ENCODE data around the gene ITGA6.

Gene ITGA6

DNA sequence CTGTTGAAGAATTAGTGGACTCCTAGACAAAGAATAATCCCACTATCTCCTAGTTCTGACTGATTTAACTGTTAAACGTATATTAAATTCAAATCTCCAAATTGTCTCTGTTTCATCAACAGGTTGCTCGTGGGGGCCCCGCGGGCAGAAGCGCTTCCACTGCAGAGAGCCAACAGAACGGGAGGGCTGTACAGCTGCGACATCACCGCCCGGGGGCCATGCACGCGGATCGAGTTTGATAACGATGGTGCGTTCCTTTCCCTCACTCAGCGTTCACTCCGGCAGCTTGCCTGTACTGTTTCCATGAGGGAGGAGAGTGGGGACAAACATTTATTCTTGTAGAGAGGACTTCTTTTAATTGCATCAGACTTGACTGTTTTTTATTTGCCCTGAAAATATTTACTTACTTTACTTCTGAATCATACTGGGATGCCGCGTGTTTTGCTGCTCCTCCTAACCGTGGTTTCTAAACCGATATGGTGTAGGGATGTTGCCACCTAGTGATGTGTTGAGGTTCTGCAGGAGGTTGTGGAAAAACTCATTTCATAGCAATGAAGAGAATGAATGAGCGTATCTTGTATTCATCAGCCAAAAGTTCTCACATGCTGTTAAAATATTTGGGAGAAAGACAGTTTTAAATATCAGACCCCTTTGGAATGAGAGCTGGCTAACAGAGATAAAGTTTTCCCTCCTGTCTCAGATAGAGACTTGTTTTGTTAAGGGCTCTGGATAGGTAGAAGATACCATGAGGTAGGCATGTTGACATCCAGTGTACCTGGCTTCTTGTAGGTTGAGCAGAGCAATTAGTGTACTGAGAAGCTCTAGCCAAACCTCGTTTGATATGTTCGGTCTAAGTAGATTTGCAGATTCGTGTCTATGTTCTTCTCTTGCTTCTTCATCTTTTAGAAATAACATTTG, 38.3 kb downstream of the ITGA6 start:
- peak; percentile 64 for DNase-seq (ENCODE audit: low read depth)
- peak overlapping the region; percentile 31 for H3K4me3 ChIP-seq (ENCODE audit: control insufficient read depth, low read depth, low read length)
- peak; percentile 85 for TF ChIP-seq CTCF (IDR thresholded peaks at IDR 0.05; ENCODE audit: control insufficient read depth, insufficient read depth, low read depth, low read length, missing control alignments)

DNA sequence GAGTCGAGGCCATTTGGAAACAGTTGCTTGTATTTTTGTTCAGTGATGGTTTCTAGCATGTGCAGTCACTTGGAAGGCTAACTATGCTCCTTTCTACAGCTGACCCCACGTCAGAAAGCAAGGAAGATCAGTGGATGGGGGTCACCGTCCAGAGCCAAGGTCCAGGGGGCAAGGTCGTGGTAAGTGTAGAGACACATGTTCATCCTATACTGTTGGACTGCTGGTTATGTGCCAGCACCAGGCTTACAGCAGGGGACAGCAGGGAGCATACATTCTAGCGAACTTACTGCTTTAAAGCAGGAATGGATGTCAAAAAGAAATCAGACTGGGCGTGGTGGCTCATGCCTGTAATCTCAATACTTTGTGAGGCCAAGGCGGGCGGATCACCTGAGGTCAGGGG, 40.0 kb downstream of the ITGA6 start:
- TF ChIP-seq CTCF (IDR thresholded peaks at IDR 0.05; ENCODE audit: control insufficient read depth, insufficient read depth, low read depth, low read length, missing control alignments) = no peak
- no peak for DNase-seq (ENCODE audit: low read depth)
- no peak overlapping the region for H3K4me3 ChIP-seq (ENCODE audit: control insufficient read depth, low read depth, low read length)

DNA sequence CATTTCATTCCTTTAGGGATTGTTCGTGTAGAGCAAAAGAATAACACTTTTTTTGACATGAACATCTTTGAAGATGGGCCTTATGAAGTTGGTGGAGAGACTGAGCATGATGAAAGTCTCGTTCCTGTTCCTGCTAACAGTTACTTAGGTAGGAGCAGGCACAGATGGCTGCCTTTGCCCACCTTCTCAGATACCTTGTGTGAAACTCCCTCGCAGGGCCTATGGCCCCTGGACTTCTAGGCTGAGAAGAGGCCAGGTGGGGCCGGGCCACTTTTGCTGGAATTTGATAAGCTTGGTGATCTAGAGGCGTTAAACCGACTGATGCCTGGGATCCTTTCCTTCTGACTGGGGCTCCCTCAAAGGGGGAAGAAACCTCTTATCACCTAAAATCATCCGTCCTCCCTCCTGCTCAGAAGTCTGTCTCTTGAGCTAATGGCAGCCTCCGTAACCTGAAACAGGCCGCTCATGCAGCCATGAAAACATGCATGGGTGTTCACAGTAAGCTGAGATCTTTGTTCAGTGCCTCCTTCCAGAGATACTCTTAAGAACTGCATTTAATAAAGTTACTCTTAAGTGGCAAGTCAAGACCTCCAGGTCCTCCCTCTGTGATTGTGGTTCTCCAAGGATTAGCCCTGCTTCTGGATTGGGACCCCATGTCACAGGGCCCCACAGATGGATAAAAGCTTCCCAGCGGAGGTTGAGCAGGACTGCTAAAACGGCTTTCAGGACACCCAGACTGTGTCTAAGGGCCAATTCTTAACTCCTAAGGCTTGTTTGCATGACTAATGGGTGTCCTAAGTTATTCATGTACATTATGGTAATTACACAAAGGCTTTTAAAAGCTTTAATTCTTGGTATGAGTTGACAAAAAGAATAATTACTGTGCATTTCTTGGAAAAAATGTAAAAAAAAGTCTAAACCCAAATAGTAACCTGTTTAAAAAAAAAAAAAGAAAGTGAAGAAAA, 43.9 kb downstream of the ITGA6 start:
- no peak for TF ChIP-seq CTCF (IDR thresholded peaks at IDR 0.05; ENCODE audit: control insufficient read depth, insufficient read depth, low read depth, low read length, missing control alignments)
- H3K4me3 ChIP-seq (ENCODE audit: control insufficient read depth, low read depth, low read length) = no peak overlapping the region
- DNase-seq (ENCODE audit: low read depth) = no peak

GRCh38 chr2:172472446-172473033, 45.2 kb downstream of the ITGA6 start:
- TF ChIP-seq CTCF (IDR thresholded peaks at IDR 0.05; ENCODE audit: control insufficient read depth, insufficient read depth, low read depth, low read length, missing control alignments) = no peak
- H3K4me3 ChIP-seq (ENCODE audit: control insufficient read depth, low read depth, low read length) = no peak overlapping the region
- DNase-seq (ENCODE audit: low read depth) = no peak

DNA sequence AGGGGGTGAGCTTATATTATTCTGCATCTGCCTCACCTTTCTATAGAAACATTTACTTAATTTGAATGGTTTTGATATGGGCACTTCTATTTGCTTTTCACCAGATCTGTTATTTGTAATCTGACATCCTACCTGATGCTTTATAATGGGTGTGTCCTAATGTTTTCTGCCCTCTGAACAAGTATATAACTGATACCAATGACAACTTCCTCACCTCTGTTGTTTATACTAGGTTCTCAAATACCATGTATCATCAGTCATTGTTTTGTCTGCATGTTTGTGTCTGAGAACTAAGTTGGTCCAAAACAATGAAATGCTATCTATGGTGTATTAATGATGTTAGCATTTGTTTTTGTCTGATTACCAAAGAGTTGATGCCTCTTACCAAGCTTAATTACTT, 45.8 kb downstream of the ITGA6 start:
- DNase-seq (ENCODE audit: low read depth) = no peak
- no peak for TF ChIP-seq CTCF (IDR thresholded peaks at IDR 0.05; ENCODE audit: control insufficient read depth, insufficient read depth, low read depth, low read length, missing control alignments)
- H3K4me3 ChIP-seq (ENCODE audit: control insufficient read depth, low read depth, low read length) = no peak overlapping the region

DNA sequence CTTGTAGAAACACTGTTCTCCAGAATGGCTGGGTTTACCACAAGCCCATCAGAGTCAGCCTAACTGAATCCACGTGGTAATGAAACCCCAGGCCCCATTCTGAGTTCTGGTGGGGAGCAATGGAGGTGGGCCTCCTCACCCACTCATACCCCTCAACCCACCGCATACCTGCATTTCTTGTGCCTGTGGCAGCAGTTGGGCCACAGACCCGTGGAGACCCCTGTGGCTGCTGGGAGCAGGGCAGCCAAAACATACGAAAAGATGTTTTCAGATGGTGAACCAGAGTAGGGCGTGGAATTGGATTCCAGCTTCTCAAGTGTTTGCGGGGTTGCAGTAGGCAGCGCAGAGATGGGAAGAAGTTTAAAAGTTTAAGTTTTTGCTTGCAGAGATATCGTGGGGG, 51.0 kb downstream of the ITGA6 start:
- H3K4me3 ChIP-seq (ENCODE audit: control insufficient read depth, low read depth, low read length) = no peak overlapping the region
- no peak for DNase-seq (ENCODE audit: low read depth)
- no peak for TF ChIP-seq CTCF (IDR thresholded peaks at IDR 0.05; ENCODE audit: control insufficient read depth, insufficient read depth, low read depth, low read length, missing control alignments)

Data from AG09309 (cell line).